PC-3 (cell line): ENCODE measurements around the gene EIF3I.

Experiments used
- EZH2 ChIP-seq: fragments of 300-600 bp; sonication (generic); IDR thresholded peaks from one replicate; pipeline ENCODE4 v1.6.1; 2017; ENCODE audit warnings: antibody characterized with exemption, mild to moderate bottlenecking, low read length; ENCODE audit not compliant: unreplicated experiment
- TF ChIP-seq, protein P1 (sequence below): fragments of 300-600 bp; sonication (generic); conservative IDR thresholded peaks from 2 replicates; pipeline ENCODE4 v1.5.1; 2017; ENCODE audit warnings: antibody characterized with exemption, low read depth, mild to moderate bottlenecking, low read length

- TF ChIP-seq EZH2: no peak
- TF ChIP-seq, protein P1, sequence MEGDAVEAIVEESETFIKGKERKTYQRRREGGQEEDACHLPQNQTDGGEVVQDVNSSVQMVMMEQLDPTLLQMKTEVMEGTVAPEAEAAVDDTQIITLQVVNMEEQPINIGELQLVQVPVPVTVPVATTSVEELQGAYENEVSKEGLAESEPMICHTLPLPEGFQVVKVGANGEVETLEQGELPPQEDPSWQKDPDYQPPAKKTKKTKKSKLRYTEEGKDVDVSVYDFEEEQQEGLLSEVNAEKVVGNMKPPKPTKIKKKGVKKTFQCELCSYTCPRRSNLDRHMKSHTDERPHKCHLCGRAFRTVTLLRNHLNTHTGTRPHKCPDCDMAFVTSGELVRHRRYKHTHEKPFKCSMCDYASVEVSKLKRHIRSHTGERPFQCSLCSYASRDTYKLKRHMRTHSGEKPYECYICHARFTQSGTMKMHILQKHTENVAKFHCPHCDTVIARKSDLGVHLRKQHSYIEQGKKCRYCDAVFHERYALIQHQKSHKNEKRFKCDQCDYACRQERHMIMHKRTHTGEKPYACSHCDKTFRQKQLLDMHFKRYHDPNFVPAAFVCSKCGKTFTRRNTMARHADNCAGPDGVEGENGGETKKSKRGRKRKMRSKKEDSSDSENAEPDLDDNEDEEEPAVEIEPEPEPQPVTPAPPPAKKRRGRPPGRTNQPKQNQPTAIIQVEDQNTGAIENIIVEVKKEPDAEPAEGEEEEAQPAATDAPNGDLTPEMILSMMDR: no peak
These were observed 2.1 kb downstream of the EIF3I start for GRCh38 chr1:32224285-32224684.
